ENCODE results near the gene TAS2R40. TPM values are rescaled to one million over a fixed set of nuclear protein-coding genes. Genes with fewer than 3 reads are reported as not detected.

TAS2R40 gene
- total and polyA plus RNA-seq, 10 of the 15 experiments (the other 5 are each of a cell fraction or from before 2014, with no cell fraction given), result not detected

- TF ChIP-seq, protein P1, sequence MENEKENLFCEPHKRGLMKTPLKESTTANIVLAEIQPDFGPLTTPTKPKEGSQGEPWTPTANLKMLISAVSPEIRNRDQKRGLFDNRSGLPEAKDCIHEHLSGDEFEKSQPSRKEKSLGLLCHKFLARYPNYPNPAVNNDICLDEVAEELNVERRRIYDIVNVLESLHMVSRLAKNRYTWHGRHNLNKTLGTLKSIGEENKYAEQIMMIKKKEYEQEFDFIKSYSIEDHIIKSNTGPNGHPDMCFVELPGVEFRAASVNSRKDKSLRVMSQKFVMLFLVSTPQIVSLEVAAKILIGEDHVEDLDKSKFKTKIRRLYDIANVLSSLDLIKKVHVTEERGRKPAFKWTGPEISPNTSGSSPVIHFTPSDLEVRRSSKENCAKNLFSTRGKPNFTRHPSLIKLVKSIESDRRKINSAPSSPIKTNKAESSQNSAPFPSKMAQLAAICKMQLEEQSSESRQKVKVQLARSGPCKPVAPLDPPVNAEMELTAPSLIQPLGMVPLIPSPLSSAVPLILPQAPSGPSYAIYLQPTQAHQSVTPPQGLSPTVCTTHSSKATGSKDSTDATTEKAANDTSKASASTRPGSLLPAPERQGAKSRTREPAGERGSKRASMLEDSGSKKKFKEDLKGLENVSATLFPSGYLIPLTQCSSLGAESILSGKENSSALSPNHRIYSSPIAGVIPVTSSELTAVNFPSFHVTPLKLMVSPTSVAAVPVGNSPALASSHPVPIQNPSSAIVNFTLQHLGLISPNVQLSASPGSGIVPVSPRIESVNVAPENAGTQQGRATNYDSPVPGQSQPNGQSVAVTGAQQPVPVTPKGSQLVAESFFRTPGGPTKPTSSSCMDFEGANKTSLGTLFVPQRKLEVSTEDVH (IDR thresholded peaks at IDR 0.05; ENCODE audit: low read depth, partially characterized antibody), result no peak
- TF ChIP-seq IKZF1 (conservative IDR thresholded peaks at IDR 0.05) (peak; percentile 61; the same call in 1 of the 2 replicates), ZNF207 (IDR thresholded peaks at IDR 0.05; ENCODE audit: borderline replicate concordance) (no peak), YY1 (IDR thresholded peaks at IDR 0.05; ENCODE audit: low read depth, low read length) (no peak), PRDM15 (CRISPR knock-in tag; IDR thresholded peaks at IDR 0.05) (no peak), BRCA1 (IDR thresholded peaks at IDR 0.05; ENCODE audit: low read depth, low read length) (no peak), MEF2B (IDR thresholded peaks at IDR 0.05; ENCODE audit: partially characterized antibody, poor library complexity, severe bottlenecking) (no peak), CBX3 (IDR thresholded peaks at IDR 0.05; ENCODE audit: borderline replicate concordance, low read depth) (no peak), ZZZ3 (IDR thresholded peaks at IDR 0.05; ENCODE audit: control insufficient read depth, insufficient read length, low read depth) (no peak), SMARCA5 (IDR thresholded peaks at IDR 0.05) (no peak), HDAC6 (IDR thresholded peaks at IDR 0.05; ENCODE audit: unreplicated experiment) (no peak), RCOR1 (conservative IDR thresholded peaks at IDR 0.05; ENCODE audit: low read depth, low read length) (no peak), USF1 (IDR thresholded peaks at IDR 0.05; ENCODE audit: borderline replicate concordance, extremely low read length, insufficient read depth, low read depth, low read length) (no peak), TBL1XR1 (IDR thresholded peaks at IDR 0.05; ENCODE audit: low read depth, low read length) (no peak), SPI1 (IDR thresholded peaks at IDR 0.05; ENCODE audit: borderline replicate concordance, insufficient read depth, low read depth, low read length) (peak; percentile 86), SMC3 (IDR thresholded peaks at IDR 0.05; ENCODE audit: borderline replicate concordance, low read length) (no peak), SMAD1 (IDR thresholded peaks at IDR 0.05; ENCODE audit: low read depth, partially characterized antibody) (no peak), PML (IDR thresholded peaks at IDR 0.05; ENCODE audit: low read length) (no peak)
- TF ChIP-seq, protein P2, sequence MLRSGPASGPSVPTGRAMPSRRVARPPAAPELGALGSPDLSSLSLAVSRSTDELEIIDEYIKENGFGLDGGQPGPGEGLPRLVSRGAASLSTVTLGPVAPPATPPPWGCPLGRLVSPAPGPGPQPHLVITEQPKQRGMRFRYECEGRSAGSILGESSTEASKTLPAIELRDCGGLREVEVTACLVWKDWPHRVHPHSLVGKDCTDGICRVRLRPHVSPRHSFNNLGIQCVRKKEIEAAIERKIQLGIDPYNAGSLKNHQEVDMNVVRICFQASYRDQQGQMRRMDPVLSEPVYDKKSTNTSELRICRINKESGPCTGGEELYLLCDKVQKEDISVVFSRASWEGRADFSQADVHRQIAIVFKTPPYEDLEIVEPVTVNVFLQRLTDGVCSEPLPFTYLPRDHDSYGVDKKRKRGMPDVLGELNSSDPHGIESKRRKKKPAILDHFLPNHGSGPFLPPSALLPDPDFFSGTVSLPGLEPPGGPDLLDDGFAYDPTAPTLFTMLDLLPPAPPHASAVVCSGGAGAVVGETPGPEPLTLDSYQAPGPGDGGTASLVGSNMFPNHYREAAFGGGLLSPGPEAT (IDR thresholded peaks at IDR 0.05; ENCODE audit: low read depth), result peak; percentile 51
Observed at GRCh38 chr7:143205560-143206293, 16.1 kb upstream of the TAS2R40 start (continued).
